ENCODE results near the gene CHAMP1.
"Not testable (repeated sequence)": the region's sequence is repeated elsewhere in the genome, so short reads cannot be mapped to it uniquely, and the experiment has no call there.

CHAMP1 gene

GRCh38 chr13:114303700-114304327, 10.5 kb upstream of the CHAMP1 start:
- no peak for DNase-seq

GRCh38 chr13:114304346-114305034, 9.8 kb upstream of the CHAMP1 start:
- no peak for DNase-seq

- no peak for DNase-seq
These were observed 5.2 kb upstream of the CHAMP1 start for GRCh38 chr13:114309086-114309485.

GRCh38 chr13:114309806-114310410, 4.4 kb upstream of the CHAMP1 start:
- no peak for DNase-seq

GRCh38 chr13:114310956-114311355, 3.3 kb upstream of the CHAMP1 start:
- no peak for DNase-seq

GRCh38 chr13:114311387-114311786, 2.9 kb upstream of the CHAMP1 start:
- DNase-seq: no peak

- no peak for DNase-seq
These were observed 2.4 kb upstream of the CHAMP1 start for GRCh38 chr13:114311908-114312307.

GRCh38 chr13:114313061-114313860, 1.0 kb upstream of the CHAMP1 start:
- DNase-seq: no peak

GRCh38 chr13:114315074-114315785, 927 bp downstream of the CHAMP1 start:
- DNase-seq: no peak

GRCh38 chr13:114318624-114319023, 4.3 kb downstream of the CHAMP1 start:
- DNase-seq: no peak

GRCh38 chr13:114319441-114319913, 5.2 kb downstream of the CHAMP1 start:
- DNase-seq: no peak

- no peak for DNase-seq
These were observed 5.8 kb downstream of the CHAMP1 start for GRCh38 chr13:114320065-114320464.

GRCh38 chr13:114321256-114321655, 7.0 kb downstream of the CHAMP1 start:
- no peak for DNase-seq

- no peak for DNase-seq
These were observed 9.0 kb downstream of the CHAMP1 start for GRCh38 chr13:114323349-114323748.

GRCh38 chr13:114324334-114324733, 10.0 kb downstream of the CHAMP1 start:
- DNase-seq: no peak

- no peak for DNase-seq
These were observed 11.4 kb downstream of the CHAMP1 start for GRCh38 chr13:114325729-114326128.

GRCh38 chr13:114328034-114328433, 13.7 kb downstream of the CHAMP1 start:
- DNase-seq: no peak

GRCh38 chr13:114328595-114328994, 14.3 kb downstream of the CHAMP1 start:
- no peak for DNase-seq

GRCh38 chr13:114330086-114330485, 15.8 kb downstream of the CHAMP1 start:
- no peak for DNase-seq

GRCh38 chr13:114333881-114334280, 19.6 kb downstream of the CHAMP1 start:
- DNase-seq: not testable (repeated sequence)

- no peak for DNase-seq
These were observed 20.2 kb downstream of the CHAMP1 start for GRCh38 chr13:114334305-114335053.

- DNase-seq: not testable (repeated sequence)
These were observed 22.2 kb downstream of the CHAMP1 start for GRCh38 chr13:114336457-114336856.
